Stimulated activated CD8-positive, alpha-beta memory T cell treated with anti-CD3 and anti-CD28 coated beads, Interleukin-12 subunit alpha, Interleukin-12 subunit beta, amount 100 ng/mL, for 24 hours (primary cell): Measurements from ENCODE around the gene CCDC71L.

Source experiments
- DNase-seq: peaks from one replicate; pipeline ENCODE4 v3.0.0-alpha.2; 2020; ENCODE audit errors: extremely low read depth

Gene CCDC71L

GRCh38 chr7:106659166-106659962, 1.6 kb downstream of the CCDC71L start:
- no peak for DNase-seq

- DNase-seq: no peak
Observed at GRCh38 chr7:106658316-106659165, 2.4 kb downstream of the CCDC71L start.

GRCh38 chr7:106657085-106657991, 3.6 kb downstream of the CCDC71L start:
- no peak for DNase-seq

GRCh38 chr7:106655703-106656498, 5.1 kb downstream of the CCDC71L start:
- no peak for DNase-seq

GRCh38 chr7:106653488-106653887, 7.5 kb downstream of the CCDC71L start:
- no peak for DNase-seq

GRCh38 chr7:106652909-106653308, 8.0 kb downstream of the CCDC71L start:
- DNase-seq: no peak

GRCh38 chr7:106652092-106652491, 8.9 kb downstream of the CCDC71L start:
- no peak for DNase-seq

- DNase-seq: no peak
Observed at GRCh38 chr7:106646256-106646655, 14.7 kb downstream of the CCDC71L start.

GRCh38 chr7:106644999-106645398, 16.0 kb downstream of the CCDC71L start:
- DNase-seq: no peak

- DNase-seq: no peak
Observed at GRCh38 chr7:106643216-106644000, 17.6 kb downstream of the CCDC71L start.

GRCh38 chr7:106641416-106641815, 19.5 kb downstream of the CCDC71L start:
- no peak for DNase-seq

GRCh38 chr7:106640368-106641141, 20.4 kb downstream of the CCDC71L start:
- DNase-seq: no peak

- no peak for DNase-seq
Observed at GRCh38 chr7:106639476-106640334, 21.3 kb downstream of the CCDC71L start.

- DNase-seq: no peak
Observed at GRCh38 chr7:106635411-106635810, 25.5 kb downstream of the CCDC71L start.

- no peak for DNase-seq
Observed at GRCh38 chr7:106634958-106635357, 26.0 kb downstream of the CCDC71L start.

GRCh38 chr7:106630648-106631047, 30.3 kb downstream of the CCDC71L start:
- no peak for DNase-seq

GRCh38 chr7:106629516-106629915, 31.4 kb downstream of the CCDC71L start:
- DNase-seq: no peak

GRCh38 chr7:106626376-106627164, 34.4 kb downstream of the CCDC71L start:
- DNase-seq: no peak
